NCI-H2171 (cell line): Measurements from ENCODE around the gene IL22RA2.
"Not testable (repeated sequence)": the region's sequence is repeated elsewhere in the genome, so short reads cannot be mapped to it uniquely, and the experiment has no call there.

Experiments used
- DNase-seq: peaks from one replicate; lab custom pipeline; 2025; lab: John Stamatoyannopoulos, UW

IL22RA2 gene

DNA sequence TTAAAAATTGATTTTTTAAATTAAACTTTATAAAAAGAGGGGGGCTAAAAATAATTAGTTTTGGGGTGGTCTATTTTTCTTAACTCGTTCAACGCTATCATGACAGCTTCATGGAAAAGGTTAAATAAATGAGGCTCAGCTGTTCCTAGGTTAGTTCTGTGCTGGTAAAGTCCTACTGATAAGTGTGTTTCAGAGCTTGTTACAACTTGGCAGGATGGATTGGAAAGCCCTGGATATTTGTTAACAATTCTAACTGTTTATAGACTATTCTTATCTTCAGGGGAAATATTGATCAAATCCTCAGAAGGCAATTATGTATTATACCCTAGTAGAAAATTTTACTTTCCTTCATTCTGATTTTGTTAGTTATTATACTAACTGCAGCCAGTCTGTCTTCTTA lies 50.4 kb downstream of the IL22RA2 start:
- no peak for DNase-seq

DNA sequence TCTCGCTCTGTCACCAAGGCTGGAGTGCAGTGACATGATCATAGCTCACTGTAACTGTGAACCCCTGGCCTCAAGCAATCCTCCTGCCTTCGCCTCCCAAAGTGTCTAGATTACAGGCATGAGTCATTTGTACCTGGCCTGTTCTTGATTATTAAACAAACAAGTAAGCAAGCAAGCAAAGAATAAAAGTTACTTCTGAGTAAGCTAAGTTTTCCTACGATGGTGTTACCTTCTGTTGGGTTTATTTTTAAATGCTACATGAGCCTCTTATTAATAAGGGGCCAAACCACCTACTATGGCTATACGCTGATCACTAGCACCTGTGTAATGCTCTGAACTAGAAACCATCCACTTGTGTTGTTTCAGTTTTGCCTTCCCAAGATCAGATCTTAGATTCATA lies 50.8 kb downstream of the IL22RA2 start:
- no peak for DNase-seq

DNA sequence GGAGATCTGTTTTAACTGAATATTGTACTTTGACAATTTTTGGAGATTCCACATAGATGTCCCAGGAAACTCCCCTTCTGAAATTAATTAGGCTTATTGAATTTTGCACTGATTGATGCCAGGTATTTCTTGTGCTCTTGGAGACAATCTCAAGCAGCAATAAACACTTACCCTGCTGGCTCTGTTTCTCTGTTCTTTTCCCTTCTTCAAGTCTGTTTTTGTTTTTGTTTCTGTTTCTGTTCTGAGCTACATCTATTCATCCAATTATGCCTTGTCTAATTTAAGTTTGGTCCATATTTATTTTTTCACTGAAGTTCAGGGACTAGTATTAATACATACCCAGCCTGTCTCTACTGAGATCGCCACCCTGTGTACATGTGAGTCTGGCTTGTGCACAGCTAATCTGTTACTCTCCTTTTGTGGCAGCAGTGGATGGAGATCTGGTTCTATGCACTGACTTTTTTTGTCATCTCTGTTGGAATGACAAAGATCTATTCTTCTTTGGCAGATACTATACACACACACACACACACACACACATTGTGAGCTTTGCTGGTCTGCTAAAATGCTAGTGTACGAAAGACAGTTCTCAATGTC lies 51.9 kb downstream of the IL22RA2 start:
- no peak for DNase-seq

DNA sequence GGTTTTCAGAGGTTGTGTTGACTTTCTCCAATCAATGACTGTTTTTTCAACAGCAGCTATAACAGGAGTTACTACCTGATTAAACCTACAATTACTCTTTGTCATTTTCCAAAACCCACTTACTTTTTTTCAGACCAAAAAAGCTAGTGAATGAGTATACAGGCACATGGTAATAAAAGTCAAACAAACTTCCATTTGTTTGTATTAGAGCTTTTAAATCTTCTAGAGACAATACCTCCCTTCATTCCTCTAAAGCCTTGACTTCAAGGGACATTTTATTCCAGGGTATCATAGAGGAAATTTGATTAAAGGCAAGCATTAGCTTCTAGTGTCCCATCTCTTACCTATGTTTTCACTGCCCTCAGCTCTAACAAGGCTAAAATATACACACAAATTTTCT lies 52.7 kb downstream of the IL22RA2 start:
- no peak for DNase-seq

DNA sequence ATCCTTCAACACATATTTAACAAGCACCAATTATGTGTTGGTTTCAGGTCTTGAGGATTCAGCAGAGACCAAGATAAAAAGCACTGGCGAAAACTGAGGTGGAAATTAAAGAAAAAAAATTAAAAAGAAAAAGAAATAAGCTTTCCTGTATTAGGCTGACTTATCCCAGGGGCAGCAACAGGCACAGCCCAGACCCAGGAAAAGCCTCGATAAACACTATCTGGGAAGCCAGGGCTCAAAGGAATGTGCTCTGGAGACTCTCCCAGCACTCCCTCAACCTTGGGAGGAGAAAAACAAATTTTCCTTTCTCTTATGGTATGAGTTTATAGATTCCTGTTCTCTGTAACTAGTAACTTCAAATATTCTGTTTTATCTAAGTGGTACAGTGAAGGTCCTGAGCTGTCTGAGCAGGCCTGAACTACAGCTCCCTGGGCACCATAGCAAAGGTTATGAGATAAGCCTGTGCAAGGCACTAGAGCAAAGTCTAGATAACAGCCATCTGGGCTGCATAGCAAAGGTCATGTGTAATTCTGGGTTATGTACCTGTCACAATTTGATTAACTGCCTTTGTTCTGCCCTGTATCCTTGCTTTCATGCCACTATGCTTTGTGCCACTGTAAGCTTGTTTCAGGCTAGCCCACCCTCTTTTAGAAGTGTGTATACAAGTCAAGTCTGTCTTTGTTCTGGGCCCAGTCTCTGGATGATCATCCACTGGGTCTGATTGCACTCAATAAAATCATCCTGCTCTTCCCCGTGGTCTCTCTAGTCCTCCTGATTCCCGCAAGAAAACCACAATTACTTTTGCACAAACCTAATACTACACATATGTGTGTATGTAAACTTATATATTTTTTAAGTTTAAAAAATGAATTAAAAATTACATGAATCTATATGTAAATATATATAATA lies 54.0 kb downstream of the IL22RA2 start:
- DNase-seq, result no peak

DNA sequence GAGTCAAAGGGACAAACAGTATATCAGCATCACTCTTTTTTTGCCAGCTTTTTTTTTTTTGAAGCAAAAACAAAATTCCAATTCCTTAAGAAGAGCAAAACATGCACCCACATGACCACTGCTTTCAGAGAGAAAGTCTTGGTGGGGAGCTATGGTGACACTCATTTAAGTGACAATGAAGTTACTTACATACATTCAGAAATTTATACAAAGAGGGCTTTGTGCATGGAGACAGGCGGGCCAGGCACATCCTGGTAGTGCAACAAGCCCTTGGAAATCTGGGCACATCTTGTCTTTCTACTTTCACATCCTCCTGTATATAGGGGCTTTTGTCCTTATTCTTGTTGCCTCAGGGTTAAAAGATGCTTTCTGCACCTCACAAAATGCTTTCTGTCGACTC lies 55.9 kb downstream of the IL22RA2 start:
- DNase-seq, result no peak

DNA sequence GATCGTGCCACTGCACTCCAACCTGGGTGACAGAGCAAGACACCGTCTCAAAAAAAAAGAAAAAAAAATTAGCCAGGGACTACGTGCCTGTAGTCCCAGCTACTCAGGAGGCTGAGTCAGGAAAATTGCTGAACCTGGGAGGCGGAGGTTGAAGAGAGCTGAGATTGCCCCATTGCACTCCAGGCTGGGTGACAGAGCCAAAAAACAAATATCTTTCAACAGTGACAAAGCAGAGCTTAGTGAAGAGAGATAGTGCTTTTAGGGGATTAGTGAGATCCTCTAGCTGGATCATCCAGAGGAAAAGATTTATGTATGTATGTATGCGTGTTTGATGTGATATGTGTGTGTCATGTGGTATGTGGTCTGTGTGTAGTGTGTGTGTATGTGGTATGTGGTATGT lies 56.6 kb downstream of the IL22RA2 start:
- no peak for DNase-seq

DNA sequence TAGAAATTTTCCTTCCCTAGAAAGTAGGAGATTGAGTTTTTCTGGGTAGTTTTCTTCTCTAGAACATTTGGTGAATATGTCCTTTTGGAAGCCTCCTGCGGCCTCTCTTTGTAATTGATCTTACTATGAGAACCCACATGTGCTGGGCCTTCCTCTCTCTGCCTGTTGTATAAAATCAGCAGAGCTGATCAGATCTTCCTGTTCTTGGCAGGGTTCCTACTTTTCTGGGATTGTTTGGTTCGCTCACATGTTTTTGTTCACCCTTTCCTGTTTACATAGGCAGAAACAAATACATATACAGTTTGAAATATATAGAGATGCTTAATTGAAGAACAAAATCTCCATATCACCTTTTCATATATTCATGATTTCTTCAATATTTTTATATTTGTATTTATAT lies 57.8 kb downstream of the IL22RA2 start:
- no peak for DNase-seq

DNA sequence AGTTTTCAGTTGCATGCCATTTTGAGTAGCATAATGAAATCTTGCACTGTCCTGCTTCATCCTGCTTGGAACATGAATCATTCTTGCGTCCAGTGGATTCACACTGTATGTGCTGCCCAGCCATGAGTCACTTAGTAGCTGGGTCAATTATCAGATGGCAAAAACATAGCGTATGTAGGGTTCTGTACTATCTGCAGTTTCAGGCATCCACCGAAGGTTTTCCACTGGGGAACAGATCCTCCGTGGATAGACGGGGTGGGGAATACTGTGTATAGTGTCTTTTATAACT lies 61.4 kb downstream of the IL22RA2 start:
- DNase-seq, result no peak

DNA sequence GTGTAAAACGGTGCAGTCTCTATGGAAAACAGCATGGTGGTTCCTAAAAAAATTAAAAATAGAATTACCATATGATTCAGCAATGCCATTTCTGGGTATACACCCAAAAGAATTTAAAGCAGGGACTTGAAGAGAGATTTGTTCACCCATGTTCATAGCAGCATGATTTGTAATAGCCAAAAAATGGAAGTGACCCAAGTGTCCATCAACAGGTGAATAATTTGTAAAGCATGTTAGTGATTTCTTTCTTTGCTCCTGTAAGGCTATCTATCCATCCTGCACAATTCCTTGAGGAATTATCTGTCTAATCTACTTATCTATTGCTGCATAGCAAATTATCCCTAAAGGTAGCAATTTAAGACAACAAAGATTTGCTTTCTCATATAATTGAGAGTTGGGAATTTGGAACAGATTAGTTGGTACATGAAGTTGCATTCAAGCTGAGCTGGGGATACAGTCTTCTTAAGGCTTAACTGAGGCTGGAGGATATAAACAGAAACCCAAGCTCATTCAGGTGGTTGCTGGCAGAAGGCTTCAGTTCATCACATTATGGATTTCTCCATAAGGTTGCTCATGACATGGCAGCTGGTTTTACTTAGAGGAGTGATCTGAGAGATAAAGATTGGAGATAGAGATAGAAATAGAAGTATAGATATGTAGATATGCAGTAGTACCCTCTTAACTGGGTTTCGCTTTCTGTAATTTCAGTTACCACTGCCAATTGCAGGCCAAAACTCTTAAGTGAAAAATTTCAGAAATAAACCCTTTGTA lies 62.0 kb downstream of the IL22RA2 start:
- DNase-seq, result no peak

DNA sequence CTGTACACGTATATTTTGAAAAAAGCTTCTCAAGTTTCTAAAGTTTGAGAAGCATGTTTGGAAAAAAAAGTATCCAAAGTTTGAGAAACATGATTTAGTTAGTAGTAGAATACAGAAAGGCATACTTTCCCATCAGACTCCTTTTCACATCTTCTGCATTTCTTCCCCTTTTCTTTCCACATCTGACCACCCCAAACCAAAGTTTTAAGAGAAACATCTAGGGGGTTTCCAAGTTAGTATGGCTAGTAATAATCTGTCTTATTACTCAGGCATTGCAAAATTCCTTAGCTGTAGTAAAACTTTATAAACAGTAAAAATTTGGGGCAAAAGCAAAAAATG lies 65.7 kb downstream of the IL22RA2 start:
- DNase-seq, result no peak

DNA sequence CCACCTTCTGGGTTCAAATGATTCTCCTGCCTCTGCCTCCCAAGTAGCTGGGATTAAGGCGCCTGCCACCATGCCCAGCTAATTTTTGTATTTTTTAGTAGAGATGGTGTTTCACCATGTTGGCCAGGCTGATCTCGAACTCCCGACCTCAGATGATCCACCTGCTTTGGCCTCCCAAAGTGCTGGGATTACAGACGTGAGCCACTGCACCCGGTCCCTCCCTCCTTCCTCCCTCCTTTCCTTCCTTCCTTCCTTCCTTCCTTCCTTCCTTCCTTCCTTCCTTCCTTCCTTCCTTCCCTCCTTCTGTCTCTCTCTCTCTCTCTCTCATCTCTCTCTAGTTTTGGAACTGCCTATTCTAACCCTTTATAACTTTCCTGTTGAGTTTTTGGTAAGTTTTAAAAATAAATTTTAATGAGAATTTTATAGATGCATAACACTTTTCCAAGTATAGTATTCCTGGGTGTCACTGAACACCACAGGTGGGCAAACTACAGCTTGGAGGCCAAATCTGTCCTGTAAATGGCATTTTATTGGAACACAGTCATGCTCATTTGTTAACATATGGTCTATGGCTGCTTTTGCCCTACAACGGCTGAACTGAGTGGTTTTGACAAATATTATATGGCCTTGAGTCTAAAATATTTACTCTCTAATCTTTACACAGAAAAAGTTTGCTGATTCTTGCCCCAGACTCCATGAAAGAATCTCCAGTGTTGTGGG lies 66.2 kb downstream of the IL22RA2 start:
- DNase-seq, result not testable (repeated sequence)

DNA sequence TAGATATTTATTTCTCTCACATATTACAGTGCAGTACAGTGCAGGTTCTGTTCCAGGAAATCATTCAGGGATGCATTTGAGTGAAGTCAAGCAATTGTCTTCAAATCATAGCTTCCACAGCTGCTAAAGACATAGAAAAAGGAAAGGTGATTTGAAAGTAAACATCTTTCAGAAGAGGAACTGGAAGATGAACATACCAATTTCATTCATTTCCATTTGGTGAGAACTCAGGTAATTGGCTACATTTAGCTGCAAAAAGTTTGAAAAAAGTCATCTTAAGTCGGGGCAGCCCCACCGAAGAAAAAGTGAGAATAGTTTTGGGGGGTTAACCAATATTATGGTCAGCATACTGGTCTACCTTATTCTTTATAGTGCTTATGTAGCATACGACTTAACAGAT lies 67.3 kb downstream of the IL22RA2 start:
- DNase-seq, result no peak

DNA sequence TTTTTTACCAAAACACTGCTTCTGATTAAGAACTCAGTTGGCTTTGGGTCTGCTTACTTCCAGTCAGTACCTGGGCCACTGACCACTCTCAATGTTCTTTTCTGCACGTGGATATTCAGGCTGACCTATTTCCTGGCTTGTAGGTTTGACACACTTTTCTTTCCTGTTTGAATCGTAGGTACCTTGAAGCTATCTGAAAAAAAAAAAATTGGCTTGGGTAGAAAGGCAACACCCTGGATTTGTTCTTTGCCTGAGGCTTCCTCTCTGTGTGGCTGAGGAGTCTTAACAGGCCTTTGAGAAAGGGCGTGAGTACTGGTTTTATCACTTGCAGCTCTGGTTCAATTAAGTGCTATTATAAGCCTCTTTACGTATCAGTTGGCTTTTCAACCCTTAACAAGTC lies 68.1 kb downstream of the IL22RA2 start:
- no peak for DNase-seq

DNA sequence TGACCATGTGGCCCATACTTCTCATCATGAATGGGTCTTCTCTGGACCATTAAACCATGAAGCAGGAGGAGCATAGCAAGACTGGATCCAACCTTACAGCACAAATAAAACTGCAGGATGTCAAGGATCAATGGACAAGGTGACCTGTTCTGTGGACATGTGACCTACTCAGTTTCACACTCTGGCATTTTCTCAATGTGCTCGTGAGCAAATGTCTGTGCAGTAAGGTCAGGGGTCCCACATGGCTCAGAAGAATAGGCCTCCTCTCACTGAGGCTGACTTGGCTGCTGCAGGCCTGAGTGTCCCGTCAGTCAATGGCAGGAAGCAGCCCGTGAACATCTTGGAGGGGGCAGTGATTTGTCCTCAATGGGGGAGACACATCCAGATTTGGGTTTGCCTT lies 68.5 kb downstream of the IL22RA2 start:
- no peak for DNase-seq

DNA sequence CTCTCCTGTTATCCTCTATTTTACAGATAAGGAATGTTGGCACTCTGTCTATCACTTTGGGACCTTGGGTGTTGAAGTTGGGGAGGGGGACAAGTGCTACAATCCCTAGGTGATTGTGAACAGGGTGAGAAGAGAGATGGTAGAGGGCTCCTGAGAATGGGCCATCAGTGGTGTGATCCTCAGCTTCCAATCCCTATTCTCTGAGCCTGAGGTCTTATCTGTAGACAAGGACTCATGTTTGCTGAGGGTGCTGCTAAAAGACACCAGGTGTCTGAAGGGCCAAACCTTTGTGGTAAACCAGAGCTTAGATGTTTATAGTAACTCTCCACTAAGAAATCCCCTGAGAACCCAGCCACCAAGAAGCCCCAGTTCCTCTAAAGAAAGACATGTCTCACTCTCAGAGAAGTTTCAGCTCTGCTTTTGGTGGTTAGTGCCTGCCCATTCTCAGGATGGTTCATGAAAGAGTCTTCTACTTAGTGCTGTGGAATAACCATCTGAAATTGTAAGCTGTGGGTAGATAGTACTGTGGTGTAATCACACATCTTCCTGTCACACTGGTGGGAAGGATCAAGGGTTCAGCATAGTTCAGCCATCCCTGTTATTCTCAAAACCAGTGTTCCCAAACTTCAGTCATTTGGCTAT lies 70.5 kb downstream of the IL22RA2 start:
- DNase-seq, result no peak

DNA sequence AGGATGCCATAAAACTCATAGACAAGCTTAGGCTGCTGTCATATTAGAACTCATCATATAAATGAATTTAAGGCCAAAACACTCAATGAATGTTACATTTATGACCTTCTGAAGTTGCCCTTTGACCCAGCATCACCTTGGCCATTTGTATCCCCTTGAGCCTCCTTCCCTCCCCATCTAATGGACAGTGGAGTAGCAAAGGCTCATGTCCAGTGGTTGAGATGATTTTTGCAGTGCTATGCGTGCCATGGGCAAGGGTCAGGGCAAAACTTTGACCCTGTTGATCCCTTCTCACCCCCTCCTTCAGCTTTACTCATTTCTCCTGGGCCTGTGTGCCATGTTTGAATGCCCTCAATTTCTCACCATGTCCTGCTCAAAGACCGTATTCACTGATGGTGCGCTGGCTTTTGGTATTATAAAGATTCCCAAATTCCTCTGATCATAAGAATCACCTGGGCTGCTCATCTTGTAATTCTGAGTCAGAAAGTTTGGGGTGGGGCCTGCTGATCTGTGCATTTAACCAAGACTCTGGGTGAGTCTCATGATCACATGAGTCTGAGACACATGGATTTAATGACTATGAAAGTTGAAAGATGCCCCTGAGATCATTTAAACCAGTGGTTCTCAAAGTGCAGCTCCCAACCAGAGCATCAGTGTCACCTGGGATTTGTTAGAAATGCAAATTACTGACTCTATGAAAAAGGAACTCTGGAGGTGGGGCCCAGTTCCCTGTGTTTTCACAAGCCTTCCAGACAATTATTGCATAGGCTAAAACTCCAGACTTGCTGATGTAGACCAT lies 71.2 kb downstream of the IL22RA2 start:
- no peak for DNase-seq

DNA sequence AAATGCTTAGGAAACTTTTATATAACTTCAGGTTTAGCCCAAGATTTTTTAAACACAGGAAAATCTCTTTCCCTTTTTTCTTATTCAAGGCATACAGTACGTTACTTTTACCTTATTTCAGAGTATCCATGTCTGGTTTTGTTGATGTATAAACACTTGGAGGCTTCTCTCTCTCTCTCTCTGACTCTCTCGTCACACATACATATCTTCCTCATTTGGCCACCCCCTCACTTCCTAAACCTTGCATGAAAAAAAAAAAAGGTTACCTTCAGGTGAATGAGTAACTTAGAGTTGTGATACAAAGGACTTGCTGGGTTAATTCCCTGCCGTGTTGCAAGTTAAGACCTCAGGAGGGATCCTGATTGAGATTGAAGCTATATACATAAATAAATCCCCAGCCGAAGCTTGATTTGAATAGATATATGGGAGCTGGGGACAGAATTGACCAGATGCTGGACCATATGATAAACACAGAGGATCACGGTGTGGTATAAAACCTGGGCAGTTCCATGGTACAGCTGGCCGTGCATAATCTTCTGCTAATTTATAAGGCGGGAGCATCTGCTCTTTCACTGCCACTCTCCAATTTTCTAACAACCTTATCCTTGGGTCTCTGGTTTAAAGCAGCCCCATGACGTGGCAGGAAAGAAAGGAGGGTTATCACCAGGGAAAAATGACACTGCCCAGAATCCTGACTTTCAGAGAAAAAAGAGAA lies 73.6 kb downstream of the IL22RA2 start:
- no peak for DNase-seq

DNA sequence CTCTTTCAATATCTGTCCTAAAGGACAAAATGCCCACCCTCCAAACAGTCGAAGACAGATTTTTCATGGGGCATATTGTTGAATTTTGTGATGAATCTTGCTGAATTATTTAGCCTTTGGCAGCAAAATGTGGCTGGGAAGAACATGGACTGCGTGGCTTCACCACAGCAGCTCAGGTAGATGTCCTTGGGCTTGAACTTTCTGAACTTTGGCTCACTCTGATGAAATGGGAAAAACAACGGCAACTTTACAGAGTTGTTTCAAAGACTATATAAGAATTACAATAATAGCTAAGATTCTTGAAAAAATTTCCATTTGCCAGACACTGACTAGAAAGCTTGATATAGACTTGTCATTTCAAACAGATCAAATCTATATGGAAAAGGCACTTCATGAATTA lies 75.9 kb downstream of the IL22RA2 start:
- no peak for DNase-seq

DNA sequence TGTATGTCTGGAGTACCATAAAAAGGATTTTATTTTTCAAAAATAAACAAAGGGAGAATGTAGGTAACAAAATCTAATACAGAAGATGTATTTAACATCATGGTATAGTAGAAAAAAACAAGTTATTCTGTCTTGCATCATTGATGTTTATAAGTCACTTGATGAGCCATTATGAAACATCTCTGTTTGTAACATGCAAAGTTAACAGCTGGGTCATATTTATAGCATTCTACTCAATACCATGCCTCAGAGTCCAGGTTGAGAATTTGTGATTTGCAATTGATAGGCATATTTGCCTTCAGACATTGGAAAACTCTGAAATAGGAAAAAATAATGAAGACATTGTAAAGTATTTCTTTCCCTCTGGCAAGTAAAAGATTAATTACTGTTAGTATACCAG lies 76.4 kb downstream of the IL22RA2 start:
- no peak for DNase-seq
